B cell (primary cell): ENCODE measurements around the gene CYLC1. TPM values are rescaled to one million over a fixed set of nuclear protein-coding genes. Genes with fewer than 3 reads are reported as not detected.

Experiments
- ATAC-seq: fragments of 200-7000 bp; cut with Tn5 transposase; one replicate; pipeline ENCODE4 v1.10.0; 2021; ENCODE audit warnings: low read depth, mild to moderate bottlenecking, moderate number of reproducible peaks, moderate library complexity
- CTCF ChIA-PET: fragments of 350-600 bp; sonication (Branson Sonifier 250); formaldehyde crosslinking; loops from one replicate; lab custom pipeline; 2021; ENCODE audit warnings: antibody characterized with exemption, inconsistent platforms; lab: Charles Lee
- POLR2A ChIA-PET: fragments of 350-600 bp; sonication (Branson Sonifier 250); formaldehyde crosslinking; loops from one replicate; lab custom pipeline; 2021; ENCODE audit warnings: antibody characterized with exemption; lab: Charles Lee
- DNase-seq: peaks from one replicate; pipeline ENCODE4 v3.0.0; 2013
- H2AFZ ChIP-seq: 2 replicates; pipeline ENCODE4 v1.6.1; 2012; ENCODE audit warnings: mild to moderate bottlenecking, low read depth, low read length; ENCODE audit not compliant: insufficient read depth, poor library complexity, severe bottlenecking
- H3K27ac ChIP-seq, 2 donors: 1 replicate in 1 of 2; 2 replicates in 1 of 2; pipeline ENCODE4 v1.5.1; 2012 to 2013; ENCODE audit warnings: low read length in 2 of 2, mild to moderate bottlenecking in 2 of 2, moderate library complexity in 1 of 2
- H3K27me3 ChIP-seq, 4 experiments: fragments of 200-600 bp in 1 of 4; sonication (generic) in 1 of 4; replicated peaks in 1 of 4; 1 replicate in 2 of 4; 2 replicates in 2 of 4; pipeline versions ENCODE4 v1.6.1 to v1.7.0; 2013 to 2016; ENCODE audit warnings: low read length in 3 of 4, mild to moderate bottlenecking in 2 of 4, mixed read lengths in 1 of 4, moderate library complexity in 1 of 4; ENCODE audit not compliant: insufficient read depth in 4 of 4, control insufficient read depth in 3 of 4; ENCODE audit errors: control extremely low read depth in 1 of 4
- H3K36me3 ChIP-seq, 2 experiments: replicated peaks in 1 of 2; 1 replicate in 1 of 2; 2 replicates in 1 of 2; pipeline versions ENCODE4 v1.6.1 to v1.7.1; 2013; ENCODE audit warnings: low read length in 1 of 2; ENCODE audit not compliant: insufficient read depth in 2 of 2, control insufficient read depth in 1 of 2; ENCODE audit errors: control extremely low read depth in 1 of 2, extremely low read depth in 1 of 2
- H3K4me1 ChIP-seq, 2 donors: fragments of 200-600 bp in 1 of 2; sonication (generic) in 1 of 2; 1 replicate in 1 of 2; 2 replicates in 1 of 2; pipeline versions ENCODE4 v1.5.1 to v1.6.1; 2013 to 2017; ENCODE audit warnings: low read length in 2 of 2; ENCODE audit not compliant: control insufficient read depth in 2 of 2, insufficient read depth in 2 of 2
- H3K4me2 ChIP-seq: replicated peaks from 2 replicates; pipeline ENCODE3; 2012; ENCODE audit warnings: mild to moderate bottlenecking, low read depth, low read length; ENCODE audit not compliant: poor library complexity, severe bottlenecking
- H3K4me3 ChIP-seq, 5 experiments: fragments of 200-600 bp in 1 of 5; sonication (generic) in 1 of 5; 1 replicate in 3 of 5; 2 replicates in 2 of 5; pipeline versions ENCODE4 v1.5.1 to v1.7.0; 2011 to 2016; ENCODE audit warnings: low read length in 4 of 5, mild to moderate bottlenecking in 4 of 5, low read depth in 2 of 5, control low read depth in 1 of 5, moderate library complexity in 1 of 5; ENCODE audit not compliant: insufficient read depth in 1 of 5; ENCODE audit errors: control extremely low read depth in 1 of 5, extremely low read depth in 1 of 5
- H3K79me2 ChIP-seq: fragments of 200-600 bp; sonication (generic); one replicate; pipeline ENCODE4 v1.6.0; 2016; ENCODE audit warnings: low read length; ENCODE audit not compliant: control insufficient read depth, insufficient read depth
- H3K9ac ChIP-seq: fragments of 200-600 bp; sonication (generic); 2 replicates; pipeline ENCODE4 v1.6.1; 2017; ENCODE audit warnings: mild to moderate bottlenecking, low read length, moderate library complexity
- H3K9me3 ChIP-seq, 3 donors: one replicate each; pipeline versions ENCODE4 v1.6.1 to v1.7.1; 2013; ENCODE audit warnings: low read length in 2 of 3; ENCODE audit not compliant: control insufficient read depth in 2 of 3, insufficient read depth in 1 of 3; ENCODE audit errors: control extremely low read depth in 1 of 3
- H4K20me1 ChIP-seq: 2 replicates; pipeline ENCODE4 v1.6.0; 2012; ENCODE audit warnings: mild to moderate bottlenecking, low read length; ENCODE audit not compliant: insufficient read depth, control insufficient read depth, poor library complexity, severe bottlenecking
- H3K27ac Mint-ChIP-seq: one replicate; pipeline ENCODE4 v1.8.0; 2021; ENCODE audit warnings: mixed read lengths
- H3K27me3 Mint-ChIP-seq: one replicate; pipeline ENCODE4 v1.8.0; 2021; ENCODE audit warnings: mixed read lengths
- H3K4me1 Mint-ChIP-seq: one replicate; pipeline ENCODE4 v1.8.0; 2021; ENCODE audit warnings: mixed read lengths
- H3K4me3 Mint-ChIP-seq: one replicate; pipeline ENCODE4 v1.8.0; 2021; ENCODE audit warnings: mixed read lengths
- H3K9me3 Mint-ChIP-seq: one replicate; pipeline ENCODE4 v1.8.0; 2022; ENCODE audit warnings: mixed read lengths; ENCODE audit not compliant: insufficient read depth
- EZH2 ChIP-seq: IDR thresholded peaks from 2 replicates; pipeline ENCODE4 v1.6.1; 2012; ENCODE audit warnings: borderline replicate concordance, low read depth, mild to moderate bottlenecking, moderate library complexity, low read length; ENCODE audit not compliant: insufficient read depth, poor library complexity, severe bottlenecking
- WGBS: methylation state at CpG from one replicate; pipeline ENCODE4 v1.1.5; 2013; ENCODE audit warnings: missing lambda C conversion rate; ENCODE audit not compliant: insufficient coverage; 5-methylcytosine and 5-hydroxymethylcytosine counted together
- intact Hi-C: fragments of 100-400 bp; cut with micrococcal nuclease; formaldehyde crosslinking; loops from one replicate; pipeline ENCODE4 v1.10.0; 2022
- polyA plus RNA-seq: library from polyadenylated mRNA; depleted of rRNA; stranded (reverse); fragments of >200 nt; gene quantifications from 2 replicates; pipeline ENCODE4 v1.2.3, GENCODE V29; 2012
- total RNA-seq, 2 donors: library from RNA; stranded (reverse); fragments of 120-200 nt in 1 of 2; gene quantifications; 1 replicate in 1 of 2; 2 replicates in 1 of 2; pipeline versions ENCODE4 v1.2.3 to v1.2.4, GENCODE V29; 2013 to 2022
- TF ChIP-seq, protein P1 (sequence below): fragments of 200-600 bp; IDR thresholded peaks from one replicate; pipeline ENCODE4 v1.8.0; 2022; ENCODE audit warnings: antibody characterized with exemption, mild to moderate bottlenecking

Gene CYLC1
- total and polyA plus RNA-seq, 2 donors (not counting 1 experiment from before 2014, with no cell fraction given), result not detected

DNA sequence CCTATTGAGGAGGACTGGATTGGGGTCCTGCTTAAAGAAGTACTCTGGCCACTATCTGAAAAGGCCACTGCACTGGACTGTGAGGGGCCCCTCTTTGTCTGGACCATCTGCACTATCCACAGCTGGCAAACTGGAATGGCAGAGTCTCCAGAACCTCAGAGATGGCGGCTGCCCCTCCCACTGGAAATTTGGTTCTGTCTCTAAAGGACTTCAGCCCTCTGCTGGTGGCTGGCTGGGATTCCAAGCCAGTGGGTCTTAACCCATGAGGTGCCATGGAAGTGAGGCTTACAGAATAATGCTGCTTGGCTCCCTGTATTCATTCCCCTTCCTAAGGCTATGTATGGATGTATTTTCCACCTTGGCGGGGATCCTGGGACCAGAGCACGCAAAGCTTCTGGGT lies 41.6 kb upstream of the CYLC1 start:
- no peak overlapping the region for H2AFZ ChIP-seq
- no peaks in the 10 kb centered on the region for H3K27me3 Mint-ChIP-seq
- peaks cover 0 to 8% (median 0%) of the 10 kb centered on the region in 3 donors for H3K9me3 ChIP-seq
- no peak overlapping the region for H3K27ac ChIP-seq
- H3K9ac ChIP-seq, result no peak overlapping the region
- no peaks in the 10 kb centered on the region for H3K4me1 ChIP-seq
- no peak overlapping the region for H3K4me3 Mint-ChIP-seq
- no peak for ATAC-seq
- no peak overlapping the region for H3K4me2 ChIP-seq
- ChIA-PET POLR2A (no interaction called here), CTCF (no interaction called here)
- TF ChIP-seq EZH2, result no peak
- TF ChIP-seq, protein P1, sequence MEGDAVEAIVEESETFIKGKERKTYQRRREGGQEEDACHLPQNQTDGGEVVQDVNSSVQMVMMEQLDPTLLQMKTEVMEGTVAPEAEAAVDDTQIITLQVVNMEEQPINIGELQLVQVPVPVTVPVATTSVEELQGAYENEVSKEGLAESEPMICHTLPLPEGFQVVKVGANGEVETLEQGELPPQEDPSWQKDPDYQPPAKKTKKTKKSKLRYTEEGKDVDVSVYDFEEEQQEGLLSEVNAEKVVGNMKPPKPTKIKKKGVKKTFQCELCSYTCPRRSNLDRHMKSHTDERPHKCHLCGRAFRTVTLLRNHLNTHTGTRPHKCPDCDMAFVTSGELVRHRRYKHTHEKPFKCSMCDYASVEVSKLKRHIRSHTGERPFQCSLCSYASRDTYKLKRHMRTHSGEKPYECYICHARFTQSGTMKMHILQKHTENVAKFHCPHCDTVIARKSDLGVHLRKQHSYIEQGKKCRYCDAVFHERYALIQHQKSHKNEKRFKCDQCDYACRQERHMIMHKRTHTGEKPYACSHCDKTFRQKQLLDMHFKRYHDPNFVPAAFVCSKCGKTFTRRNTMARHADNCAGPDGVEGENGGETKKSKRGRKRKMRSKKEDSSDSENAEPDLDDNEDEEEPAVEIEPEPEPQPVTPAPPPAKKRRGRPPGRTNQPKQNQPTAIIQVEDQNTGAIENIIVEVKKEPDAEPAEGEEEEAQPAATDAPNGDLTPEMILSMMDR, result no peak
- no peaks in the 10 kb centered on the region for H3K79me2 ChIP-seq
- intact Hi-C loops, result no loop called here
- no peak overlapping the region for H3K27ac Mint-ChIP-seq
- WGBS, result 80% methylated on average over 1 of the region's 3 CpGs
- H3K27me3 ChIP-seq, result no peaks in the 10 kb centered on the region
- no peaks in the 10 kb centered on the region for H3K36me3 ChIP-seq
- H3K4me1 Mint-ChIP-seq, result no peaks in the 10 kb centered on the region
- H3K9me3 Mint-ChIP-seq, result peaks cover 5% of the 10 kb centered on the region
- H3K4me3 ChIP-seq, result no peak overlapping the region
- DNase-seq, result no peak
- no peaks in the 10 kb centered on the region for H4K20me1 ChIP-seq

- POLR2A ChIA-PET, result no interaction called here
- no peak overlapping the region for H3K27ac ChIP-seq
Observed at GRCh38 chrX:83829874-83830273, 31.1 kb upstream of the CYLC1 start.

More at GRCh38 chrX:83829874-83830273, 31.1 kb upstream of the CYLC1 start:
- Histone ChIP-seq H3K4me3 (no peak overlapping the region), H3K4me2 (no peak overlapping the region), H4K20me1 (no peaks in the 10 kb centered on the region), H3K36me3 (no peaks in the 10 kb centered on the region), H3K27me3 (no peaks in the 10 kb centered on the region), H3K79me2 (no peaks in the 10 kb centered on the region), H2AFZ (no peak overlapping the region), H3K4me1 (no peaks in the 10 kb centered on the region), H3K9me3 (no peaks in the 10 kb centered on the region), H3K9ac (no peak overlapping the region)
- intact Hi-C loops, result no loop called here
- no peaks in the 10 kb centered on the region for H3K9me3 Mint-ChIP-seq
- TF ChIP-seq EZH2, result no peak
- TF ChIP-seq, protein P1, result no peak
- CTCF ChIA-PET, result no interaction called here
- DNase-seq, result no peak
- no peak overlapping the region for H3K27ac Mint-ChIP-seq
- WGBS, result no CpG with 5 or more reads among the region's 4 CpGs
- ATAC-seq, result no peak
- no peaks in the 10 kb centered on the region for H3K27me3 Mint-ChIP-seq
- no peak overlapping the region for H3K4me3 Mint-ChIP-seq
- no peaks in the 10 kb centered on the region for H3K4me1 Mint-ChIP-seq
